Endothelial cell of umbilical vein (primary cell): ENCODE measurements around the gene CEP55. TPM values are rescaled to one million over a fixed set of nuclear protein-coding genes. Genes with fewer than 3 reads are reported as not detected.

Experiments
- BruUV-seq: library from RNA; stranded (reverse); fragments of 400-500 nt; replicated peaks from 2 replicates; lab custom pipeline; 2021; lab: Mats Ljungman, UMichigan
- CTCF ChIA-PET: fragments of 300-600, 350-600 bp; sonication (Branson Sonifier 250); formaldehyde crosslinking; loops from one replicate; lab custom pipeline; 2021; ENCODE audit warnings: antibody characterized with exemption, inconsistent platforms; lab: Charles Lee
- POLR2A ChIA-PET: fragments of 300-600, 350-600 bp; sonication (Branson Sonifier 250); formaldehyde crosslinking; loops from one replicate; lab custom pipeline; 2021; ENCODE audit warnings: antibody characterized with exemption, inconsistent platforms; lab: Charles Lee
- DNase-seq: peaks from one replicate; pipeline ENCODE4 v3.0.0-alpha.2; 2011; ENCODE audit warnings: low read depth, low spot score
- FAIRE-seq: peaks from 2 replicates; lab custom pipeline; 2011; peaks lifted over from hg19 to GRCh38; lab: Jason Lieb, UNC
- H2AFZ ChIP-seq: 2 replicates; pipeline ENCODE4 v1.6.0; 2012; ENCODE audit warnings: low read depth, low read length, control low read depth, inconsistent platforms
- H3K27ac ChIP-seq: 2 replicates; pipeline ENCODE4 v1.5.1; 2011; ENCODE audit warnings: low read depth, mild to moderate bottlenecking, control low read depth, low read length, moderate library complexity; ENCODE audit not compliant: insufficient read depth
- H3K27me3 ChIP-seq, 2 experiments: 2 replicates each; pipeline versions ENCODE4 v1.6.0 to v1.6.1; 2011; ENCODE audit warnings: low read length in 2 of 2, mixed read lengths in 1 of 2; ENCODE audit not compliant: control insufficient read depth in 2 of 2, insufficient read depth in 2 of 2
- H3K36me3 ChIP-seq, 2 experiments: 2 replicates in 1 of 2; 3 replicates in 1 of 2; pipeline ENCODE4 v1.5.1; 2011; ENCODE audit warnings: low read length in 2 of 2, mild to moderate bottlenecking in 1 of 2, moderate library complexity in 1 of 2; ENCODE audit not compliant: control insufficient read depth in 2 of 2, insufficient read depth in 2 of 2; ENCODE audit errors: extremely low read depth in 1 of 2
- H3K4me1 ChIP-seq: 3 replicates; pipeline ENCODE4 v1.5.1; 2011; ENCODE audit warnings: mild to moderate bottlenecking, low read length; ENCODE audit not compliant: control insufficient read depth, insufficient read depth; ENCODE audit errors: extremely low read depth
- H3K4me2 ChIP-seq: 2 replicates; pipeline ENCODE4 v1.6.1; 2011; ENCODE audit warnings: low read length, control low read depth, mixed read lengths; ENCODE audit not compliant: insufficient read depth
- H3K4me3 ChIP-seq, 3 experiments: fragments of 200-600 bp in 1 of 3; sonication (generic), shearing (Covaris generic) in 1 of 3; replicated peaks in 1 of 3; 2 replicates each; pipeline ENCODE4 v1.5.1; 2011 to 2016; ENCODE audit warnings: control low read depth in 3 of 3, low read length in 3 of 3, mild to moderate bottlenecking in 2 of 3, inconsistent platforms in 1 of 3, low read depth in 1 of 3, moderate library complexity in 1 of 3; ENCODE audit not compliant: insufficient read depth in 1 of 3
- H3K79me2 ChIP-seq: 2 replicates; pipeline ENCODE4 v1.6.0; 2012; ENCODE audit warnings: low read length, inconsistent platforms; ENCODE audit not compliant: control insufficient read depth, insufficient read depth
- H3K9ac ChIP-seq: replicated peaks from 2 replicates; pipeline ENCODE3; 2011; ENCODE audit warnings: low read length, control low read depth; ENCODE audit not compliant: insufficient read depth; ENCODE audit errors: extremely low read depth
- H3K9me1 ChIP-seq: replicated peaks from 3 replicates; pipeline ENCODE4 v1.6.0; 2011; ENCODE audit warnings: mild to moderate bottlenecking, low read length; ENCODE audit not compliant: control insufficient read depth, insufficient read depth; ENCODE audit errors: extremely low read depth
- H3K9me3 ChIP-seq: replicated peaks from 2 replicates; pipeline ENCODE4 v1.5.1; 2012; ENCODE audit warnings: low read length, inconsistent platforms; ENCODE audit not compliant: control insufficient read depth, insufficient read depth
- H4K20me1 ChIP-seq: replicated peaks from 2 replicates; pipeline ENCODE3; 2011; ENCODE audit warnings: mild to moderate bottlenecking, low read length; ENCODE audit not compliant: control insufficient read depth, insufficient read depth; ENCODE audit errors: extremely low read depth
- CTCF ChIP-seq, 2 donors: IDR thresholded peaks; 1 replicate in 1 of 2; 2 replicates in 1 of 2; pipeline ENCODE4 v1.5.1; 2011; ENCODE audit warnings: low read length in 2 of 2, mild to moderate bottlenecking in 2 of 2, moderate library complexity in 2 of 2, control low read depth in 1 of 2, inconsistent platforms in 1 of 2, low read depth in 1 of 2; ENCODE audit not compliant: insufficient read depth in 1 of 2; ENCODE audit errors: extremely low read depth in 1 of 2
- EZH2 ChIP-seq: IDR thresholded peaks from 2 replicates; pipeline ENCODE4 v1.6.1; 2012; ENCODE audit warnings: borderline replicate concordance, low read depth, mild to moderate bottlenecking, moderate library complexity, low read length, inconsistent platforms; ENCODE audit not compliant: severe bottlenecking
- FOS ChIP-seq: IDR thresholded peaks from 2 replicates; pipeline ENCODE4 v1.6.1; 2011; ENCODE audit warnings: mild to moderate bottlenecking, low read length, moderate library complexity, borderline replicate concordance; ENCODE audit not compliant: insufficient read depth
- GATA2 ChIP-seq: IDR thresholded peaks from 2 replicates; pipeline ENCODE4 v1.7.0; 2011; ENCODE audit warnings: low read depth, mild to moderate bottlenecking, moderate library complexity, mixed read lengths, low read length; ENCODE audit not compliant: insufficient read length, insufficient read depth
- JUN ChIP-seq: IDR thresholded peaks from 2 replicates; pipeline ENCODE4 v1.6.1; 2011; ENCODE audit warnings: borderline replicate concordance, low read depth; ENCODE audit not compliant: insufficient read length, insufficient read depth
- MAX ChIP-seq: IDR thresholded peaks from 2 replicates; pipeline ENCODE4 v1.6.1; 2011; ENCODE audit not compliant: insufficient read depth, insufficient read length
- MYC ChIP-seq: IDR thresholded peaks from one replicate; pipeline ENCODE4 v1.6.1; 2011; ENCODE audit warnings: mild to moderate bottlenecking, low read depth, low read length
- POLR2A ChIP-seq: IDR thresholded peaks from 2 replicates; pipeline ENCODE4 v1.6.1; 2012; ENCODE audit warnings: low read depth, mild to moderate bottlenecking, control low read depth, low read length
- POLR2AphosphoS5 ChIP-seq: IDR thresholded peaks from 2 replicates; pipeline ENCODE4 v1.6.1; 2012; ENCODE audit warnings: low read depth, mild to moderate bottlenecking, control low read depth, low read length, moderate library complexity; ENCODE audit not compliant: insufficient read depth
- dilution Hi-C: fragments of 300-500 bp; cut with MboI; formaldehyde crosslinking; loops from one replicate; pipeline ENCODE4 v1.15.0; 2019; ENCODE audit warnings: low sequenced_read_pairs; ENCODE audit not compliant: extremely low pct_ligation_motif_present
- intact Hi-C: fragments of 100-400 bp; cut with micrococcal nuclease; formaldehyde crosslinking; loops from one replicate; pipeline ENCODE4 v1.10.0; 2022
- polyA plus RNA-seq, 4 experiments: library from polyadenylated mRNA; depleted of rRNA in 3 of 4; stranded (reverse) in 3 of 4; unstranded in 1 of 4; fragments of >200 nt; gene quantifications; 2 replicates each; pipeline versions ENCODE4 v1.2.1 to v1.2.3, GENCODE V29; 2011 to 2012; ENCODE audit warnings: missing spikeins in 1 of 4
- total RNA-seq: library from RNA; stranded (reverse); gene quantifications from 2 replicates; pipeline ENCODE4 v1.2.3, GENCODE V29; 2021

CEP55 gene
- total and polyA plus RNA-seq, 2 donors (not counting 3 experiments of a cell fraction or from before 2014, with no cell fraction given), result 17.4 to 63.0 TPM

DNA sequence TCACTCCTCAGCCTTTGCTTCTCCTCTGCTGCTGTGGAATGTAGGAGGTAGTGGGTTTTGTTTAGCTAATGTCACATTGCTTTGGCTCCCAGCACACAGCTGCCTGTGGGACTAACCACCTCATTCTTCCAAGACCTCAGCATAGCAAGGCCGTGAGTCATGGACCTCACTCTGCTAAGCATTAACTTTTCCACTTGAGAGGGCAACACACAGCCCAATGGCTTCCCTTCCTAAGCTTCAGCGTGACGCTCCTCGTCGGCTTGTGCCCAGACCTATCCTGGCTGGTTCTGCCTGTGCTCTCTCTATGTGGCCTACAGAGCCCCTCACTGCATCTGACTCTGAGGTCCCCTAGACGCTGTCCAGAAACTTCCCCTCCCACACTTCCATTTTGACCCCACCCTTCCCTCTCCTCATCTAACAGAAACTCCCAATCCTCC is 37.6 kb upstream of the CEP55 start:
- Histone ChIP-seq H3K27ac (peak overlapping the region; percentile 85), H3K9me1 (no peaks in the 10 kb centered on the region), H3K36me3 (peaks cover 19 to 21% of the 10 kb centered on the region in 2 experiments), H3K4me1 (peaks cover 57% of the 10 kb centered on the region), H3K4me2 (peak overlapping the region; percentile 21), H2AFZ (no peak overlapping the region), H3K79me2 (peaks cover 66% of the 10 kb centered on the region), H3K27me3 (no peaks in the 10 kb centered on the region), H3K4me3 (no peak overlapping the region), H3K9ac (peak overlapping the region; percentile 59), H4K20me1 (no peaks in the 10 kb centered on the region), H3K9me3 (no peaks in the 10 kb centered on the region)
- TF ChIP-seq POLR2A (peak; percentile 48), CTCF (IDR thresholded peaks at IDR 0.05; ENCODE audit: extremely low read depth in 1 of 2, insufficient read depth in 1 of 2, low read depth in 1 of 2, low read length in 2 of 2) (no peak), MYC (no peak), FOS (peak; percentile 94), MAX (peak; percentile 49), POLR2AphosphoS5 (peak; percentile 85), JUN (peak; percentile 99), GATA2 (no peak), EZH2 (no peak)
- intact Hi-C loops, result loop anchor here (1.0 to 2.0 kb wide), 4 partner anchors 14 to 82 kb away; partner anchors contain the start of gene MYOF
- POLR2A ChIA-PET, result interaction anchor here (0.6 to 2.0 kb wide), 8 partner anchors 10 to 23 kb away, joined by 3 to 13 read pairs (median 4); partner anchors contain the start of gene MYOF
- dilution Hi-C loops, result no loop called here
- CTCF ChIA-PET, result interaction anchor here (0.6 to 4.3 kb wide), 12 partner anchors 9 to 102 kb away, joined by 3 to 62 read pairs (median 6); partner anchors contain the start of gene MYOF
- BruUV-seq, result no TSS peak
- DNase-seq, result peak; percentile 98
- FAIRE-seq, result peak; percentile 98
